K562 (cell line): ENCODE measurements around the gene EPO. TPM values are rescaled to one million over a fixed set of nuclear protein-coding genes. Genes with fewer than 3 reads are reported as not detected.

ENCODE experiments used
- ADNP ChIP-seq: fragments of 200-800 bp; sonication (Bioruptor generic); IDR thresholded peaks from 2 replicates; pipeline ENCODE4 v1.6.1; 2016; ENCODE audit warnings: missing genetic modification characterization, missing compliant biosample characterization
- ATF7 ChIP-seq: fragments of 450-650 bp; IDR thresholded peaks from 2 replicates; pipeline ENCODE4 v1.7.1; 2014; ENCODE audit warnings: mild to moderate bottlenecking, moderate library complexity
- CEBPG ChIP-seq, 3 experiments: fragments of 200-800 bp in 1 of 3; sonication (Bioruptor generic) in 1 of 3; sonication (generic) in 1 of 3; formaldehyde crosslinking in 1 of 3; IDR thresholded peaks in 2 of 3; conservative IDR thresholded peaks in 1 of 3; 2 replicates each; pipeline versions ENCODE4 v1.6.1 to v1.8.0; 2016 to 2022; ENCODE audit warnings: missing compliant biosample characterization in 2 of 3, missing genetic modification characterization in 2 of 3, mild to moderate bottlenecking in 1 of 3, missing genetic modification reagents in 1 of 3
- CHCHD3 ChIP-seq: fragments of 250-450 bp; sonication (Bioruptor Pico); IDR thresholded peaks from 2 replicates; pipeline ENCODE4 v2.1.2; 2022; ENCODE audit warnings: mild to moderate bottlenecking
- ETV5 ChIP-seq: sonication (generic); formaldehyde crosslinking; IDR thresholded peaks from 2 replicates; pipeline ENCODE4 v1.4.0; 2020; ENCODE audit warnings: low read depth, mild to moderate bottlenecking, missing genetic modification reagents
- HINFP ChIP-seq: fragments of 450-650 bp; conservative IDR thresholded peaks from 2 replicates; pipeline ENCODE4 v1.6.1; 2016; ENCODE audit warnings: missing genetic modification characterization, low read depth, mild to moderate bottlenecking, control low read depth, missing compliant biosample characterization
- JUNB ChIP-seq: fragments of 450-650 bp; formaldehyde crosslinking; conservative IDR thresholded peaks from 2 replicates; pipeline ENCODE4 v1.4.0; 2020; ENCODE audit warnings: mild to moderate bottlenecking
- MAFF ChIP-seq: IDR thresholded peaks from 2 replicates; pipeline ENCODE4 v1.6.1; 2012; ENCODE audit warnings: low read length, improper control_type of control experiment
- MTA3 ChIP-seq: fragments of 450-650 bp; formaldehyde crosslinking; IDR thresholded peaks from 2 replicates; pipeline ENCODE4 v1.6.1; 2017; ENCODE audit warnings: mild to moderate bottlenecking, borderline replicate concordance
- MTF1 ChIP-seq: fragments of 250-450 bp; sonication (Bioruptor Pico); IDR thresholded peaks from 2 replicates; pipeline ENCODE4 v1.9.0; 2021; ENCODE audit warnings: moderate library complexity, mild to moderate bottlenecking, inconsistent platforms, borderline replicate concordance
- NCOR1 ChIP-seq: fragments of 450-650 bp; IDR thresholded peaks from 2 replicates; pipeline ENCODE4 v1.6.1; 2016; ENCODE audit warnings: mild to moderate bottlenecking, moderate library complexity
- NFIX ChIP-seq: fragments of 250-450 bp; sonication (Bioruptor Pico); IDR thresholded peaks from 2 replicates; pipeline ENCODE4 v1.4.0; 2020; ENCODE audit warnings: low read depth, mild to moderate bottlenecking, moderate library complexity
- NR3C1 ChIP-seq: sonication (generic); formaldehyde crosslinking; IDR thresholded peaks from 2 replicates; pipeline ENCODE4 v1.8.1; 2022; ENCODE audit warnings: missing genetic modification reagents
- PTTG1 ChIP-seq: fragments of 450-650 bp; IDR thresholded peaks from 2 replicates; pipeline ENCODE4 v1.6.1; 2016; ENCODE audit warnings: low read depth, mild to moderate bottlenecking, missing genetic modification characterization, missing compliant biosample characterization
- PYGO2 ChIP-seq: fragments of 450-650 bp; IDR thresholded peaks from 2 replicates; pipeline ENCODE4 v1.6.1; 2016; ENCODE audit warnings: mild to moderate bottlenecking, missing genetic modification characterization, moderate library complexity, missing compliant biosample characterization
- RFX1 ChIP-seq: fragments of 450-650 bp; IDR thresholded peaks from 2 replicates; pipeline ENCODE4 v1.6.1; 2016; ENCODE audit warnings: mild to moderate bottlenecking, moderate library complexity
- SMARCB1 ChIP-seq: IDR thresholded peaks from 2 replicates; pipeline ENCODE4 v1.6.1; 2011; ENCODE audit warnings: improper control_type of control experiment, low read depth; ENCODE audit not compliant: insufficient read length
- THRA ChIP-seq: fragments of 450-650 bp; IDR thresholded peaks from 2 replicates; pipeline ENCODE4 v1.6.1; 2017; ENCODE audit warnings: mild to moderate bottlenecking, moderate library complexity
- YBX1 ChIP-seq: fragments of 450-650 bp; IDR thresholded peaks from 2 replicates; pipeline ENCODE4 v1.7.1; 2016; ENCODE audit warnings: mild to moderate bottlenecking
- ZNF395 ChIP-seq: fragments of 200-800 bp; sonication (Bioruptor generic); IDR thresholded peaks from 2 replicates; pipeline ENCODE4 v1.6.1; 2017; ENCODE audit warnings: missing genetic modification characterization, missing compliant biosample characterization
- ZNF436 ChIP-seq: fragments of 250-450, 450-650 bp; sonication (Bioruptor Pico); formaldehyde crosslinking; IDR thresholded peaks from 2 replicates; pipeline ENCODE4 v1.7.0; 2020; ENCODE audit warnings: mild to moderate bottlenecking
- ZNF561 ChIP-seq: fragments of 450-650 bp; formaldehyde crosslinking; conservative IDR thresholded peaks from 2 replicates; pipeline ENCODE4 v1.4.0; 2020; ENCODE audit warnings: mild to moderate bottlenecking, moderate library complexity
- ZNF57 ChIP-seq: fragments of 450-650 bp; formaldehyde crosslinking; IDR thresholded peaks from 2 replicates; pipeline ENCODE4 v1.4.0; 2020; ENCODE audit warnings: mild to moderate bottlenecking, moderate library complexity
- ZNF695 ChIP-seq: fragments of 450-650 bp; formaldehyde crosslinking; IDR thresholded peaks from 2 replicates; pipeline ENCODE4 v1.4.0; 2020; ENCODE audit warnings: mild to moderate bottlenecking, moderate library complexity
- polyA plus RNA-seq, 8 experiments: library from polyadenylated mRNA; depleted of rRNA in 4 of 8; stranded (reverse) in 5 of 8; unstranded in 3 of 8; fragments of >200 nt; fragmentation: Nextera tagmentation in 2 of 8; fragmentation: Illumina TruSeq in 1 of 8; extraction: Ambion mirVana in 2 of 8; extraction: Trizol in 1 of 8; gene quantifications; 2 replicates each; pipeline versions ENCODE4 v1.2.1 to v1.2.3, GENCODE V29; 2011 to 2014; ENCODE audit warnings: inconsistent platforms in 1 of 8, missing spikeins in 1 of 8
- total RNA-seq, 7 experiments: library from RNA; depleted of rRNA in 6 of 7; stranded (reverse); fragments of >200 nt in 6 of 7; fragmentation: Illumina TruSeq in 2 of 7; extraction: Trizol in 2 of 7; gene quantifications; 2 replicates each; pipeline versions ENCODE4 v1.2.1 to v1.2.3, GENCODE V29; 2011 to 2021; ENCODE audit warnings: low replicate concordance in 1 of 7
- TF ChIP-seq, protein P1 (sequence below), 2 experiments: fragments of 250-450 bp in 1 of 2; fragments of 450-650 bp in 1 of 2; sonication (Bioruptor Pico) in 1 of 2; IDR thresholded peaks; 2 replicates each; pipeline versions ENCODE4 v1.6.1 to v1.8.0; 2016 to 2021; ENCODE audit warnings: mild to moderate bottlenecking in 2 of 2, moderate library complexity in 2 of 2, missing compliant biosample characterization in 1 of 2, missing genetic modification characterization in 1 of 2

EPO gene
- total and polyA plus RNA-seq, 9 of the 15 experiments (the other 6 are each of a cell fraction or from before 2014, with no cell fraction given), result 0.06 to 0.41 (median 0.07) TPM; not detected in 6

DNA sequence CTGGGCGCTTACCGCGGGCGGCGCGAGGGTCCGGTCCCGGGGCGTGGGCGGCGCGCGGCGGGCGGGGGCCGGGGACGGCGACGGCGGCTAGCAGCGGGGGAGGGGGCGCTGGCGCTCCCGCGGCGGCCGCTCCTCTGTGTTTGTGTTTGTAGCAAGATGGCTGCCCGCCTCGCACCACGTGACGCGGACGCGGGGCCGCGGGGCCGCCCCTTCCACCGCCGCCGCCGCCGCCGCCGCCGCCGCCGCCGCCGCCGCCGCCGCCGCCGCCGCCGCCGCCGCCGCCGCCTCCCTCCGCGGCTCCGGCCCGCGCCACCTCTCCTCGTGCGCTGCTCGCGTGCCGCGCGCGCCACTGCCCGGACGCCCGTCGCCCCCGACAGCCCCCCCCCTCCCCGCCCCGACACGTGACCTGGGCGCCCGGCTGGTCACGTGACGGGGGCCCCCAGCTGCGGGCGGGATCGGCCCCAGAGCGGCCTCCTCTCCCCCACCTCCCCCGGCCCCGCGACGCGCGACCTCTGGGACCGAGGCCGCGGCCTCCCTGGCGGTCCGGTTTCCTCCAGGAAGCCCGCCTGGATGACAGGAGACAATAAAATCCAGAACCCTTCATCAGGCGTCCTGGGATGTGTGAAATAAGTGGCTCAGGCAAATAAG is 26.0 kb upstream of the EPO start, which contains the start of gene GIGYF1 (continued):
- TF ChIP-seq ZNF695 (CRISPR knock-in tag) (no peak), SMARCB1 (no peak), HINFP (tag) (no peak), MTA3 (no peak), NCOR1 (peak; percentile 50; the same call in 1 of the 2 replicates), JUNB (no peak), RFX1 (no peak), CHCHD3 (CRISPR knock-in tag) (no peak), ZNF561 (CRISPR knock-in tag) (no peak), ATF7 (no peak), ZNF436 (CRISPR knock-in tag) (peak; percentile 67; the same call in 1 of the 2 replicates), ZNF57 (no peak), NR3C1 (CRISPR knock-in tag) (no peak), MAFF (no peak), THRA (no peak), ZNF395 (peak; percentile 67; the same call in 1 of the 2 replicates), PYGO2 (tag) (no peak), NFIX (CRISPR knock-in tag) (no peak), ETV5 (CRISPR knock-in tag) (no peak), MTF1 (CRISPR knock-in tag) (no peak), ADNP (tag) (no peak), YBX1 (no peak), PTTG1 (tag) (no peak), CEBPG (CRISPR knock-in tag; IDR thresholded peaks at IDR 0.05) (no peak), CEBPG (tag; conservative IDR thresholded peaks at IDR 0.05 in 1 of 2, IDR thresholded peaks at IDR 0.05 in 1 of 2) (no peak)
- TF ChIP-seq, protein P1, sequence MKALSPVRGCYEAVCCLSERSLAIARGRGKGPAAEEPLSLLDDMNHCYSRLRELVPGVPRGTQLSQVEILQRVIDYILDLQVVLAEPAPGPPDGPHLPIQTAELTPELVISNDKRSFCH (CRISPR knock-in tag; IDR thresholded peaks at IDR 0.05), result no peak
- TF ChIP-seq, protein P1 (tag; IDR thresholded peaks at IDR 0.05), result no peak
